Mesenteric fat pad (tissue), 1 donor: ENCODE data around the gene POLD4. TPM values are rescaled to one million over a fixed set of nuclear protein-coding genes. Genes with fewer than 3 reads are reported as not detected.
"Not testable (repeated sequence)": the region's sequence is repeated elsewhere in the genome, so short reads cannot be mapped to it uniquely, and the experiment has no call there.

Experiments used
- DNase-seq: peaks from one replicate; pipeline ENCODE4 v3.0.0-alpha.2; 2020; ENCODE audit warnings: low spot score
- long read RNA-seq: library from polyadenylated mRNA; unstranded; transcript quantifications from one replicate; pipeline ENCODE4 v2.0.0, GENCODE V29; 2020
- total RNA-seq: library from RNA; stranded (reverse); fragmentation: NEBNext Ultra II Directional; extraction: Animal tissue kit (Norgen Biotek cat#: 25700); gene quantifications from one replicate; pipeline ENCODE4 v1.2.1, GENCODE V29; 2021
- donor health status: DM: yes; HTN: yes; CAD: no.

Gene POLD4
- total RNA-seq, result 72.9 TPM
- long read RNA-seq, transcript POLD4-209 (2 exons, 860 nt), result minor isoform, 6 of 60 reads
- long read RNA-seq, transcript POLD4-212 (2 exons, 809 nt), result minor isoform, 6 of 60 reads
- long read RNA-seq, transcript POLD4-201 (4 exons, 918 nt), result major isoform, 28 of 60 reads
- long read RNA-seq, transcript POLD4-207 (4 exons, 584 nt), result minor isoform, 8 of 60 reads
- long read RNA-seq, partial matches to known transcripts, result 1 of 60 reads
- long read RNA-seq, other reads (novel, unspliced or antisense), result 6 of 60 reads

GRCh38 chr11:67353317-67354074 lies at the start of gene POLD4:
TSS of gene POLD4 (minus strand) at chr11:67353546. CDS start at chr11:67353399, 147 bp downstream.
- peak; percentile 100 for DNase-seq

DNA sequence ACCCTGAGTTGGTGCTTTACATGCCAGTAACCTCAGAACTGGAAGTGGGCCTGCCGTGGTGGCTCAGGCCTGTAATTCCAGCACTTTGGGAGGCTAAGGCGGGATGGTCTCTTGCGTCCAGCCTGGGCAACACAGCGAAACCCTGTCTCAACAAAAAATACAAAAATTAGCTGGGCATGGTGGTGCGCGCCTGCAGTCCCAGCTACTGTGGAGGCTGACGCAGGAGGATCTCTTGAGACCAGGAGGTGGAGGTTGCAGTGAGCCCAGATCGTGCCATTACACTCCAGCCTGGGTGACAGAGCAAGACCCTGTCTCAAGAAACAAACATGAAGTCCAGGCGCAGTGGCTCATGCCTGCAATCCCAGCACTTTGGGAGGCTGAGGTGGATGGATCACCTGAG lies 49.7 kb upstream of the POLD4 start:
- DNase-seq, result not testable (repeated sequence)

DNA sequence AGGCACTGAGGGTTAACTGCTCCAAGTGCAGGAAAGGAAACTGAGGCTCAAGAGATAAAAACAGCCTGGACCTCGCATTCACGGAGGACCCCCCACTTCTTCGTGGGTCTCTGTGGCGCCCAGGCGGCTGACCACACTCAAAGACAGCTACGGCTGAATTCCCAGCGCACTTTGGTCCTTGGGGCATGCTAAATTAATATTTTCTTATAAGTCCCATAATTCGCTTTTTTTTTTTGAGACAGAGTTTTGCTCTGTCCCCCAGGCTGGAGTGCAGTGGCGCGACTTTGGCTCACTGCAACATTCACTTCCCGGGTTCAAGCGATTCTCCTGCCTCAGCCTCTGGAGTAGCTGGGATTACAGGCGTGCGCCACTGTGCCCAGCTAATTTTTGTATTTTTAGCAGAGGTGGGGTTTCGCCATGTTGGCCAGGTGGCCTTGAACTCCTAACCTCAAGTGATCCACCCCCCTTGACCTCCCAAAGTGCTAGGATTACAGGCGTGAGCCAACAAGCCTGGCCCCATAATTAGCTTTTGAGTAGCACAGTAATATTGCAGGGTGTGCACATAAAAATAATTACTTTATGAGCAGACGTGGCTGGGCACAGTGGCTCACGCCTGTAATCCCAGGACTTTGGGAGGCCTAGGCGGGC lies 49.0 kb upstream of the POLD4 start:
- DNase-seq, result not testable (repeated sequence)

DNA sequence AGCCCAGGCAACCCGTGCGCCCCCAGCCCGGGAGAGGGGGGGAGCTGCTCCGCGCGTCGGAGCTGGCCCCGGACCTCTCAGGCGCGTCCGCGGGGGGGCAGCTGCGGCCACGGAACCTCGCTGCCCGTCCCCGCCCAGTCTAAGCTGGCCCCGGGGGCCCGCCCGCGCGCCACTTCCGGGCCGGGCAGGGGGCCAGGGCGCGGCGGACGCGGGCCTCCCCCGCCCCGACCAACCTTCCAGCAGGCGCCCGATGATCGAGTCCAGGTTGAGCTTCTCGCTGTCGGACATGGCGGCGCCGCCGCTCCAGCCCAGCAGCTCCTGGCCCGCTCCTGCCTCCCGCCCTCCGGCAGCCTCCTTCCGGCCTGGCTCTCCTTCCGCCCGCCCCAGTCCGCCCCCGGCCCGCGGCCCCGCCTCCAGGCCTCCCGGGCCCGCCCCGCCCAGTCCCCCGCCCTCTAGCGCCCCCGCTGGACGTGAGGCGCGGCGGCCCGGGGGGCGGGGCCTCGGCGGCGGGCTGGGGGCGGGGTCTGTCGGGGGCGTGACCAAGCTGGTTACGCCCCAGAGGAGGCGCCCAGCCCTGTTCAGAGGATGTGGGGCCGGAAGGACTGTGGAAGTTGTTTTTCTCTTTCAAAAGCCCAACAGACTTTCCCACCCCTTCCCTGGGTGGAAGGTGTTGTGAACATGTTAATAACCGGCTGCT lies 48.3 kb upstream of the POLD4 start, which contains the start of gene PPP1CA:
TSS of gene PPP1CA (minus strand) at position 364 of the 697 bp plus-strand sequence. CDS start at position 288, 76 bp downstream.
- DNase-seq, result peak; percentile 98

DNA sequence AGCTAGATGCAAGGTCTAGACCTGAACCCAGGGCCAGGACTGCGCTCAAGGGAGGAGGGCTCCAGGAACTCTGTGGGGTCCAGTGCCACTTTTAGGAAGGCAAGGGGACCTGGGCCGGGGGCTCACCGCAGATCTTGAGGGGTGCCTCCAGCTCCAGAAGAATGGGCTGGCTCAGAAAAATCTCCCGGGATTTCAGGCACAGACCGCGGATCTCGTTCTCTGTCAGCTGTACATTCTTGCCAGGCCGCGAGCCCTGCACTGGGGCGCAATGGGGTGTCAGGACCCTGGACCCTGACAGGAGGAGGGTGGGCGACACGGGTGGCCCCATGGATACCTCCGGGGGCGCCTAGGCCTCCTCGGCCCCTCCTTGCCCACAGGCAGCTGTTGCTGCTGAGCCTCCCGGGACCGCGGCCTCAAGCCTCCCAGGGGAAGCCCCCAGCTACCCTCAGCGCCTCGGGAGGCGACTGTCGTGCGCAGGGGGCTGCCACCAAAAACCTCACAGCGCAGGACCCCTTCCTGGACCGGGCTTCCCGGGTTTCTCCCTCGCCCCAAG lies 47.7 kb upstream of the POLD4 start:
- DNase-seq, result no peak

GRCh38 chr11:67400251-67400941 lies 47.0 kb upstream of the POLD4 start:
- DNase-seq, result no peak

DNA sequence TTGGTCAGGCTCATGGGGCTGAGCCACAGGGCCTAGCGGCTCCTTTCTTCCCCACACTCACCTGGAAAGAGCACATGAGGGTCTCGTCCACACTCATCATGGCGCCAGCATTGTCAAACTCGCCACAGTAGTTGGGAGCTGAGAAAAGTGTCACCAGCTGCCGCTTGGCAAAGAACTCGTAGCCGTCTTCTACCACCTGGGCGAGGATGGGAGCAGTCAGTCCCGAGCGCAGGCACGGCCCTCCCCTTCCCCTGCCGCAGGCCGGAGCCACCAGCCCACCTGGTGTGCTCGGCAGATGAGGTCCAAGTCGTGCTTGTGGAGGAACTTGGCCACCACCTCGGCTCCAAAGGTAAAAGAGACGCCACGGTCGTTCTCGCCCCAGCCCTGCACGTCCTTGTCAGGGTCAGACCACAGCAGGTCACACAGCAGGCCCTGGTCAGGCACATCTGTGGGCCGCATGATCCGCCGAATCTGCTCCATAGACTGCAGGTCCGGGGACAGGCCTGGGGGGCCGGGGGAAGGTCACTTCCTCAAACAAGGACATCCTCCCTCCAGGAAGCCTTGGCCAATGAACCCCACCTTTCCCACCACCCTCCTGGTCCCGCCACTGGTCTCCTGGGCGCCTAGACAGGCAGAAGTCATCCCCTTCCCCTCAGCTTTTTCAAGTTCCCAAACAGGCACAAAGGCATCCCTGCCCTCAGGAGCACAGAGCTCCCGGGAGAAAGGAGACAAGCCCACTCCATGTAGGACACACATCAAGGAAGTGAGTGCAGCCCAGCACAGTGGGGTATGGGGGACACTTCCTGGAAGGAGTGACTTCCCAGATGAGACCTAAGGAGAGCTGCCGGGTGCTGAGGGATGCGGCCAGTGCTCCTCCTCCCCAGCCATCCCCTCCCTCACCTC lies 45.6 kb upstream of the POLD4 start:
- no peak for DNase-seq

GRCh38 chr11:67397986-67398660 lies 44.8 kb upstream of the POLD4 start:
- no peak for DNase-seq

DNA sequence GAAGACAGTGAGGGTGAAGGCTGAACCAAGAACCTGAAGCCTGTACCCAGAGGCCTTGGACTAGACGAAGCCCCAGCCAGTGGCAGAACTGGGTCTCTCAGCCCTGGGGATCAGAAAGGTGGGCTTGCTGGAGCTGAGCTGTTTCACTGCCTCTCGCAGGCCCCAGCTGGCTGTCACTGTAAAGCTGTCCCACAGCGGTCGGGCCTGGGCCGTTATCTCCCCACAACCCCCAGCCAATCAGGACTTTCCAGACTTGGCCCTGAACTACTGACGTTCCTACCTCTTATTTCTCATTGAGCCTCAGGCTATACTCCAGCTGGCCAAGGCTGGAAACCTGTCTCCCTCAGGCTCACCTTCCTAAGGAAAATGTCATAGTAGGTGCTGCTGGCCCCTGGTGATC lies 44.2 kb upstream of the POLD4 start:
- DNase-seq, result no peak

DNA sequence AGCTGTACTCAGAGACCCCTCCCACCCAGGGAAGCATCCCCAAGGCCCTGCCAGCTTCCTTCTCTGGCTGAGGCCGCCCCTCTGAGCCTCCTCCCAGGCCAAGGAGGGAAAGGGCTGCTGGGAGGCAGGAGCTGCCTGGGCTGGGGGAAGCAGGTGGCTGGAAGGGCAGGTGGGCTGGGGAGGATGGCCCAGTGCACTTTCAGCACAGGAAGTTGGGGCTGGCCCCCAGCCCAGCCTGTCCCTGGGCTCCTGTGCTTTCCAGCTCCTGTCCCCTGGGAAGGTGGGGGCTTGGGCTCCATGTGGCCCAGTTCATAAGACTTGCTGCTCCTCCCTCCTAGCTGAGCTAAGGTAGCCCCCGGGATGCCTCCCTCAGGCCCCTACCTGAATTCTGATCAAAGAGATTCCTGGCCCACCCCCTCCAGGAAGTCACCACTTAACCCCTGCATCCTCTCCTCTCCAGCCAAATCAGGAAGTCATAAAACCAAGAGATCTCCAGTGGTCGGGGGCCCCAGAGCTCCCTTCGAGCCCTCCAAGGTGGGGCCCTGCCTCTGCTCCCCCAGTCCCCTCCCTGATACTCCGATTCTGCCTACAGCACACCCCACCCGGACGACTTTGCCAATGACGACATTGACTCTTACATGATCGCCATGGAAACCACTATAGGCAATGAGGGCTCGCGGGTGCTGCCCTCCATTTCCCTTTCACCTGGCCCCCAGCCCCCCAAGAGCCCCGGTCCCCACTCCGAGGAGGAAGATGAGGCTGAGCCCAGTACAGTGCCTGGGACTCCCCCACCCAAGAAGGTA lies 43.4 kb upstream of the POLD4 start:
- no peak for DNase-seq

DNA sequence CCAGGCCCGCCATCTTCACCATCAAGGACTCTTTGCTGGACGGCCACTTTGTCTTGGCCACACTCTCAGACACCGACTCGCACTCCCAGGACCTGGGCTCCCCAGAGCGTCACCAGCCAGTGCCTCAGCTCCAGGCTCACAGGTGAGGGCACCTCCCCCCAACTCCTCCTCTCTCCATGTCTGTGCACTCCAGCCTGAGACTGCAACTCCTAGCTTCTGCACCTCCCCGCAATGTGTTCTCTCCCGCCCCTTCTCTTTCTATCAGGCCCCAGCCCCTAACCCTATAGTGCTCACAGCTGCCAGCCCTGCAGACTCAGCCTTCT lies 42.9 kb upstream of the POLD4 start:
- no peak for DNase-seq

- no peak for DNase-seq
Observed at GRCh38 chr11:67395555-67396258, 42.4 kb upstream of the POLD4 start.

GRCh38 chr11:67393990-67394389 lies 40.6 kb upstream of the POLD4 start:
- no peak for DNase-seq

- no peak for DNase-seq
Observed at GRCh38 chr11:67393437-67393836, 40.1 kb upstream of the POLD4 start.

- no peak for DNase-seq
Observed at GRCh38 chr11:67392183-67392715, 38.9 kb upstream of the POLD4 start.

- peak; percentile 97 for DNase-seq
Observed at GRCh38 chr11:67391304-67392182, 38.2 kb upstream of the POLD4 start, which contains the start of gene RAD9A. TSS of gene RAD9A (plus strand) at chr11:67391986. CDS start at chr11:67392045, 59 bp downstream.
